NCI-H1048 (cell line): ENCODE data around the gene COX19.
"Not testable (repeated sequence)": the region's sequence is repeated elsewhere in the genome, so short reads cannot be mapped to it uniquely, and the experiment has no call there.

Experiments used
- DNase-seq: peaks from one replicate; lab custom pipeline; 2025; lab: John Stamatoyannopoulos, UW

Gene COX19

GRCh38 chr7:944744-945143 is 30.6 kb downstream of the COX19 start:
- DNase-seq = no peak

DNA sequence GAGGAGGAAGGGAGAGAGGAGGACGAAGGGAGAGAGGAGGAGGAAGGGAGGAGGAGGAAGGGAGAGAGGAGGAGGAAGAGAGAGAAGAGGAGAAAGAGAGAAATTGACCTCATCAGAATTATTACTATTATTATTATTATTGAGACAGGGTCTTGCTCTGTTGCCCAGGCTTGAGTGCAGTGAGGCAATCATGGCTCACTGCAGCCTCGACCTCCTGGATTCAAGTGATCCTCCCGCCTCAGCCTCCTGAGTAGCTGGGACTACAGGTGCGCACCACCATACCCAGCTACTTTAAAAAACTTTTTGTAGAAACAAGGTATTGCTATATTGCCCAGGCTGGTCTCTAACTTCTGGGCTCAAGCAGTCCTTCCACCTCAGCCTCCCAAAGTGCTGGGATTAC is 31.6 kb downstream of the COX19 start:
- not testable (repeated sequence) for DNase-seq

DNA sequence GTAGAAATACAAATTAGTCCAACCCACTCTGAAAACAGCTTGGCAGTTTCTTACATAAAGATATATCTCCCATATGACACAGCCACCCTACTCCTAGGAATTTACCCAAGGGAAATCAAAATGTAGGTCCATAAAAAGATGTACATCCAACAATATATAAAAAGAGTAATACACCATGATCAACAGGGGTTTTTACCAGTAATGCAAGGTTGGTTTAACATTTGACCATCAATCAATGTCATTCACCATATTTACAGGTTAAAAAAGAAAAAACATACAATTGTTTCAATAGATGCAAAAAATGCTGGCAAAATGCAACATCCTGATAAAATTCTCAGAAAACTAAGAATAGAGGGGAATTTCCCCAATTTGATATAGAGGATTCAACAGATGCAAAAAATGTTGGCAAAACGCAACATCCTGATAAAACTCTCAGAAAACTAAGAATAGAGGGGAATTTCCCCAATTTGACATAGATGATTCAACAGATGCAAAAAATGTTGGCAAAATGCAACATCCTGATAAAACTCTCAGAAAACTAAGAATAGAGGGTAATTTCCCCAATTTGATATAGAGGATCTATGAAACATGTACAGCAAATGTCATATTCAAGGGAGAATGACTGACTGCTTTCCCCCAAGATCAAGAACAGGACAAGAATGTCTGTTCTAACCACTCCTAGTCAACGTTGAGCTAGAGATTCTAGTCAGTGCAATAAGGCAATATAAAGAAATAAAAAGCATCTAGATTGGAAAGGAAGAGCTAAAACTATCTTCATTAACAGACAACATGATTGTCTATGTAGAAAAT is 34.5 kb downstream of the COX19 start:
- DNase-seq = no peak

DNA sequence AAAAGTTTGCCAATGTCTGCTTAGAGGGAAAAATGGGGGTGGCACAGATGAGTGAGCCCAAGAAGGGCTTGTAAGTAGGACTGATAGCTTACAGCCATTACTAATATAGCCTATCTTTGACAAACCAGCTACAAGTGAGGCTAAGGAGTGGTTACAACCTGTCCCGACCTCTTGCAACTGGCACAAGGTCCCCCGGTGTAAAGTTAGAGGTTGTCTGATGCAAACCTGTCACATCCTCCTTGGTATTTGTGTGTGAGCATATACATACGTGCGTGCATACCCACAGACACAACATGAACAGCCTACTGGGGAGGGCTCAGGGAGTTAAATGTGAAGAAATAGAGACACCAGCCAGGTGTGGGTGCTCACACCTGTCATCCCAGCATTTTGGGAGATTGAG is 35.5 kb downstream of the COX19 start:
- DNase-seq = no peak

DNA sequence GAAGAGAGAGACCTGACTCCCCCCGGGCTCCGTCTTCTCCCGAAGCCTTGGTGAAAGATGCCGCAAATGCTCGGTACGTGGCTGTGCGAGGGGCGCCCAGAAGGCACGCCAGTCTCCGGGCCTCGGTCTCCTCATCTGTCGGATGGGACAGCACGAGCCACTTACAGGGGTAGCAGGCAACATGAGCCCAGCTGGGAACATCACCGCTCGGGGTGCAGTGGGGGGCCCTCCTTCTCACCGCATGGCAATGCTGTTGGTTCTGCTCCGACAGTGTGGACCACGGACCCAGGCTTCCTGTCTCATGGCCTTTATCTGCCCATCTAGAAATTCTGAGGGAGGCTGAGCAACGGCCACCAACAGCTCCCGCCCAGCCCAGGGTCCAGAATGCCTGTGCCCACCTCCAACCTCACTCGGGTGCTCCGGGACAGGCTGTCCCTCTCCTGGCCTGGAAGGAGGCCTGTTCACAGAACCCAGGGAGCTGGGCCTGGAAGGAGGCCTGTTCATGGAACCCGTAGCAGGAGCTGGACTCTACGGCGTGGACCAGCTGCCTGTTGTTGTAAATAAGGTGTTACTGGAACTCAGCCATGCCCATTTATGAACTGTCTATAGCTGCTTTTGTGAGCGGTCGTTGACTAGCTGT is 36.7 kb downstream of the COX19 start:
- no peak for DNase-seq

DNA sequence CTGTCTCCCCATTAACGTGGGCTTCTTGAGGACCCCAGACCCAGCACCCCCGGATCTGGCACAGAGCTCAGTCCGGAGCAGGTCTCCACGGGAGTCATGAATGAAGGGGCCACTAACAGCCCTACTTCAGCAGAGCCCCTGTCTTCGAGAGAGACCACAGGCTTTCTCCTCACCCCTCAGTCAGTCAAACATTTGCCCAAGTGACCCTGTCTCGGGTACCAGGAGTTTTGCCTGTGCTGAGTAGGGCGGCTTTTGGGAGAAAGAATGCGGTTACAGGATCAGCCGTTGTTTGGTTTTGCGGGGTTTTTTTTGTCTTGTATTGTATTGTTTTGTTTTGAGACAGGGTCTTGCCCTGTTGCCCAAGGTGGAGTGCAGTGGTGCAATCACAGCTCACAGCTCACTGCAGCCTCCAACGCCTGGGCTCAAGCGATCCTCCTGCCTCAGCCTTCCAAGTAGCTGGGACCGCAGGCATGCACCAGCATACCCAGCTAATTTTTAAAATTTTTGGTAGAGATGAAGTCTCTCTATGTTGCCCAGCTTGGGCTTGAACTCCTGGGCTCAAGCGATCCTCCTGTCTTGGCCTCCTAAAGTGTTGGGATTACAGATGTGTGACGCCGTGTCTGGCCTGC is 37.4 kb downstream of the COX19 start:
- no peak for DNase-seq

DNA sequence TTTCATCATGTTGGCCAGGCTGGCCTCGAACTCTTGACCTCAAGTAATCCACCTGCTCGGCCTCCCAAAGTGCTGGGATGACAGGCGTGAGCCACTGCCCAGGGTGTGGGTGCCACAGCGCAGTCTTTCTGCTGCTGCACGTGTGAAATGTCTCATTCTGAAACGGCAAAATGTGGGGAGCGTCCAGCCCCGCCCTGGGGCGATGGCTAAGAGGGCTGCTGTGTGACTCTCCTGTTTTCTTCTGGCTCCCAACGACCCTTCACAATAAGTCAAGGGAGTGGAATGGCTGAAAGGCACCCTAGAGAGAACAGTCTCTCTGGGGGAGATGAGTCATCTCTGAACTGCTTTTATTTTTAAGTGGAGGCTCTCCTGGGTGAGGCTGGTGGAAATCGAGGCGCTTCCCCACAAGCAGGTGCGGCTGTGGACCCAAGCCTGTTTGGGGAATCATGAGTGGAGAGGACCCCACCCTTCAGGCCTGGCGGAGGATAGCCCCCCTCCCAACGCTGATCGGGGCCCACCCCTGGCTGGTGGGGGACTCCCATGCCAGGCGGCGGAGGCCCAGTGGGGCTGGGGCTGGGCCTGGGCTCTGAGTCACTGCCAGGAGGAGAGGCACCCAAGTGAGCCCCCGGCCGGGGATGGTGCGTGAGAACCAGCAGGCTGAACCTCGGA is 38.8 kb downstream of the COX19 start:
- DNase-seq = no peak

GRCh38 chr7:935874-936385 is 39.4 kb downstream of the COX19 start:
- no peak for DNase-seq

DNA sequence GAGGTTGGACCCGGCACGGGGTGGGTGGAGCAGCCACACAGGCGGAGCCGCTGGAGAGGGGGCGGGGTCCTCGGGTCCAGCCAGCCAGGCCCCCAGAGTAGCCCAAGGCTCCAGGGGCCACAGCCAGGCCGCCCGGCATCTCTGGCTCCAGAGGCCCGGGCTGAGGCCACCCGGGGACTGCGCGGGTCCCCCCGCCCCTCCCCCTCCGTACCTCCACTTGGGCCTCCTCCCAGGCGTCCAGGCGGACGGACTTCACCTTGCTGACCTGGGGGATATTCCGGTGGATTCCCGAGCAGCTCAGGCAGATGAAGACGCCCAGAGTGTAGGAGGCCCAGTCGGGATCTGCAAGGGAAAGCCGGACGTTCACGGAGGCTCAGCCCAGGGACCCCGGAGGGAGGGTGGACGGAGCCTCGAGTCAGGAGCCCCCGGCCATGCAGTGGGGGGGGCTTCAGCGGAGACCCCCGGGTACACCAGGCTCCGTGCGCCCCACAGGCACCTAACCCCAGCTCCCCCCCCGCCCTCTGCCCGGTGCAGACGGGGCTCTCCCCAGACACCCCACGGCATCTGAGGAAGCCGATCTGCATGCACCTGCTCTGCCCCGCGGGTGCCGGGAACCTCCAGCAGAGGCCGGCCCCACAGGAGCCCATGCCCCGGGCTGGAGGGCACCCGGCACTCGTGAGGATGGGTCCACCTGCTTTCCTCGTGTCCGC is 40.0 kb downstream of the COX19 start:
- DNase-seq = no peak

- no peak for DNase-seq
Measured at GRCh38 chr7:934469-935163, 40.7 kb downstream of the COX19 start.

DNA sequence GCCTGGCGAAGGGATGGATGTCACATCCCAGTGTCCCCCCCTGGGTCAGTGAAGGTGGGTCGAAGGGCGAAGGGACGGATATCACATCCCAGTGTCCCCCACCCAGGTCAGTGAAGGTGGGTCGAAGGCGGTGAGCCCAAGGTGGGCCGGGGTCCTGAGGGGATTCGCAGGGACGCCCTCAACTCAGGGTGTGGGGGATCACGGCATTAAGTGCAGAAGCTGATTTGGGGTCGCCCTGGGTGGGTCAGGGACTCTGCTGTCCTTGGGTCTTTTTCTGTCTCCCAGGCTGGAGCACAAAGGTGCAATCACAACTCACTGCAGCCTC is 42.7 kb downstream of the COX19 start:
- no peak for DNase-seq

DNA sequence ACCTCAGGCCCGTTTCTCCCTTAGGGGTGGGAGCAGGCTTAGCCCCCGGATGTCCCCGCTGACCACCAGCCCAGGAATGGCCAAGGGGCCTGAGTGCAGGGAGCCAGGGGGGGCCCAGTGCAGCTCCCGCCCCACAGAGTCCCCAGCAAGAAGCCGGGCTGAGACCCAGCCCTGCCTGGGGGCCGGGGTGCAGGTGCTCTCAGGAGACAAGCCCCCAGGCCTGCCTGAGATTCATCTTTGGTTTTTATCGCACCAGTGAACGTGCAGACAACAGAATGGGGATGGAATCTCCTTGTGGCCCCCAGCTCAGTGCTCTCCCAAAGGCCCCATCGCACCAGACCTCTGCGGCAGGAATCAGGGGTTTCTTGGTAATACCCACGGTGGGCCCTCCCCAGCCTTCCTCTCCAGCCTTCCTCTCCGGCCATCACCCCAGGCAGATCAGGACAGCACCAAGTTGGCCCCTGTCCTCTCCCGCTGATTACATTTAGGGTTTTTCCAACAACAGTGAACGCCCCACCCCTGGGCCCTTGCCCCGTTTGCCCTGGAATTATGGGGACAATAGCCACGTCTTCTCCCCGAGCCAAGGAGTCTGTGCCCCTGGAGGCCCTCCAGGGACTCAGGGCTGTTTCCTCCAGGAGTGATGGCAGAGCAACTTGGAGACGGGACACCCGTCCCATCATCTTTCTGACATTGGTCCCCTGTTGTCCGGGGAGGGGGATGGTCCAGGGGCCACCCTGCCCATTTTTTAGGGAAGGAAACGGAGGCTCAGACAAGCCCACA is 43.3 kb downstream of the COX19 start:
- DNase-seq = no peak

DNA sequence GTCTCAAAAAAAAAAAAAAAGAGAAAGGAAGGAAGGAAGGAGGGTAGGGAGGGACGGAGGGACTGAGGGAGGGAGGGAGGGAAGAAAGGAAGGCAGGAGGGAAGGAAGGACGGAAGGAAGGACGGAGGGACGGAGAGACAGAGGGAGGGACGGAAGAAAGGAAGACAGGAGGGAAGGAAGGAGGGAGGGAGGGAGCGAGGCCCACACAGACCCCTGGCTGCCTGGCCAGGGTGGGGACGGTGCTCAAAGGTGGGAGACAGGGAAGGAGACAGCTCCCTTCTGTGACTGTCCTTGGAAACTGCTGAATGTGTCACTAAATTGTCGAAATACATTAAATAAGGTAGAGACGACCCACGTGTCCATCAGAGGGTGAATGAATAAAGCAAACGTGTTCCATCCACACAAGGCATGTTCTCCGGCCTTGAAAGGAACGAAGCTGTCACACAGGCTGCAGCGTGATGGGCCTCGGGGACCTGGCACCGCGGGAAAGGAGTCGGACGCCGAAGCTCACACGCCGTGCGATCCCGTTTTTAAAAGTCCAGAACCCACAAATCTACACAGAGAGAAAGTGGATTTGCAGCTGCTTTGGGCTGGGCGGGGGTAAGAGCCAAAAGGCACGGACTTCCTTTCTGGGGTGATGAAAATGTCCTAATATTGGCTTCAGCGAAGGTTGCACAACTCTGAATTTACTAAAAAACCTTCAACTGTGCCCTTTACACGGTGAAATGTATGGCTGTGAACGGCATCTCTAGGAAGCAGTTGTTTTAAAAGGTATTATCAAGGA is 44.2 kb downstream of the COX19 start:
- DNase-seq = no peak

DNA sequence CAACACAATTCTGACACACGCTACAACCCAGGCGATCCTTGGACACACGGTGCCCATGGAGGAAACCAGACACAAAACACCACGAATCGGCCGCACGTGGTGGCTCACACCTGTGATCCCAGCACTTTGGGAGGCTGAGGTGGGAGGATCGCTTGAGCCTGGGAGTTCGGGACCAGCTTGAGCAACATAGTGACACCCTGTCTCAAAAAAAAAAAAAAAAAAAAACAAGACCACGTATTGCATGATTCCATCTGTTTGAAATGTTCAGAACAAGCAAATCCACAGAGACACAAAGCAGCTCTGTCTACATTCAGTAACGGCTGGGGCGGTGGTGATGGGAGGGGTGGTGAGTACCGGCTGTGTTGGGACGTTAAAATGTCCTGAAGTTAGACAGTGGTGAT is 46.0 kb downstream of the COX19 start:
- DNase-seq = no peak

GRCh38 chr7:927031-927671 is 48.2 kb downstream of the COX19 start:
- no peak for DNase-seq

- DNase-seq = no peak
Measured at GRCh38 chr7:926061-927030, 49.0 kb downstream of the COX19 start.

- no peak for DNase-seq
Measured at GRCh38 chr7:925601-926000, 49.7 kb downstream of the COX19 start.
